HCT116 (cell line): ENCODE results near the gene MRPS18C. TPM values are rescaled to one million over a fixed set of nuclear protein-coding genes. Genes with fewer than 3 reads are reported as not detected.

Experiments
- ATAC-seq: fragments of 200-7000 bp; cut with Tn5 transposase; 2 replicates; pipeline ENCODE4 v1.9.1; 2020; ENCODE audit warnings: mild to moderate bottlenecking, moderate library complexity
- BruUV-seq: library from RNA; stranded (reverse); fragments of 400-500 nt; replicated peaks from 2 replicates; lab custom pipeline; 2021; lab: Mats Ljungman, UMichigan
- CTCF ChIA-PET: fragments of 300-600 bp; sonication (Branson Sonifier 250); formaldehyde crosslinking; loops from one replicate; lab custom pipeline; 2021; ENCODE audit warnings: antibody characterized with exemption; lab: Charles Lee
- POLR2A ChIA-PET: fragments of 300-600, 350-600 bp; sonication (Branson Sonifier 250); formaldehyde crosslinking; loops from one replicate; lab custom pipeline; 2021; ENCODE audit warnings: antibody characterized with exemption; lab: Charles Lee
- RAD21 ChIA-PET, 2 experiments: fragments of 300-600 bp; sonication (Branson Sonifier 250); formaldehyde crosslinking; loops; one replicate each; lab custom pipeline; 2023; ENCODE audit warnings: low total read pairs in 2 of 2; ENCODE audit not compliant: uncharacterized antibody in 2 of 2, unreplicated experiment in 2 of 2, low non-redundant PET in 1 of 2; lab: Charles Lee
- DNase-seq: peaks from one replicate; pipeline ENCODE4 v3.0.0-alpha.2; 2010; ENCODE audit warnings: low read depth, low spot score
- H2AFZ ChIP-seq: fragments of 200-600 bp; shearing (Covaris generic), sonication (generic); 2 replicates; pipeline ENCODE4 v1.6.1; 2017; ENCODE audit warnings: low read depth, mixed run types, mixed read lengths, antibody characterized with exemption, low read length; ENCODE audit not compliant: poor library complexity, severe bottlenecking
- H3K27ac ChIP-seq: 2 replicates; pipeline ENCODE4 v1.5.1; 2012; ENCODE audit warnings: low read depth, low read length
- H3K27me3 ChIP-seq: fragments of 200-600 bp; sonication (generic); 2 replicates; pipeline ENCODE4 v1.6.1; 2016; ENCODE audit warnings: mixed run types, low read length, mixed read lengths; ENCODE audit not compliant: insufficient read depth
- H3K36me3 ChIP-seq, 2 experiments: fragments of 200-500 bp in 1 of 2; fragments of 200-600 bp in 1 of 2; sonication (Bioruptor generic) in 1 of 2; sonication (generic) in 1 of 2; 2 replicates each; pipeline versions ENCODE4 v1.5.1 to v1.6.1; 2014 to 2016; ENCODE audit warnings: low read length in 2 of 2, inconsistent platforms in 1 of 2, mixed read lengths in 1 of 2, mixed run types in 1 of 2; ENCODE audit not compliant: insufficient read depth in 2 of 2, control insufficient read depth in 1 of 2
- H3K4me1 ChIP-seq, 2 experiments: fragments of 200-600 bp in 1 of 2; sonication (generic) in 1 of 2; 2 replicates each; pipeline versions ENCODE4 v1.5.1 to v1.6.1; 2012 to 2017; ENCODE audit warnings: low read length in 2 of 2, inconsistent platforms in 1 of 2, mild to moderate bottlenecking in 1 of 2, mixed read lengths in 1 of 2, mixed run types in 1 of 2, moderate library complexity in 1 of 2; ENCODE audit not compliant: insufficient read depth in 2 of 2, control insufficient read depth in 1 of 2
- H3K4me2 ChIP-seq: fragments of 200-600 bp; sonication (generic); 2 replicates; pipeline ENCODE4 v1.6.1; 2017; ENCODE audit warnings: mixed run types, low read length, mixed read lengths
- H3K4me3 ChIP-seq, 2 experiments: fragments of 200-600 bp in 1 of 2; sonication (generic) in 1 of 2; replicated peaks in 1 of 2; 2 replicates each; pipeline ENCODE4 v1.5.1; 2011 to 2016; ENCODE audit warnings: low read length in 2 of 2, control low read depth in 1 of 2, low read depth in 1 of 2, mild to moderate bottlenecking in 1 of 2, mixed read lengths in 1 of 2, mixed run types in 1 of 2
- H3K79me2 ChIP-seq: fragments of 200-600 bp; sonication (generic); 2 replicates; pipeline ENCODE4 v1.6.1; 2017; ENCODE audit warnings: mild to moderate bottlenecking, mixed run types, low read length, moderate library complexity, mixed read lengths; ENCODE audit not compliant: insufficient read depth
- H3K9ac ChIP-seq: fragments of 200-600 bp; sonication (generic); 2 replicates; pipeline ENCODE4 v1.6.1; 2016; ENCODE audit warnings: low read length, mixed read lengths
- H3K9me2 ChIP-seq: fragments of 200-600 bp; sonication (generic), shearing (Covaris generic); 2 replicates; pipeline ENCODE4 v1.6.1; 2017; ENCODE audit warnings: mixed run types, mild to moderate bottlenecking, moderate library complexity; ENCODE audit not compliant: insufficient read depth
- H3K9me3 ChIP-seq, 2 experiments: fragments of 200-500 bp in 1 of 2; fragments of 200-600 bp in 1 of 2; sonication (Bioruptor generic) in 1 of 2; sonication (generic) in 1 of 2; 2 replicates each; pipeline ENCODE4 v1.6.1; 2014 to 2017; ENCODE audit warnings: low read length in 2 of 2, mixed read lengths in 2 of 2, inconsistent platforms in 1 of 2, low read depth in 1 of 2, mild to moderate bottlenecking in 1 of 2, mixed run types in 1 of 2, moderate library complexity in 1 of 2; ENCODE audit not compliant: control insufficient read depth in 1 of 2, insufficient read depth in 1 of 2
- H4K20me1 ChIP-seq: fragments of 200-600 bp; sonication (generic), shearing (Covaris generic); 2 replicates; pipeline ENCODE4 v1.6.1; 2017; ENCODE audit warnings: mixed run types, mild to moderate bottlenecking, moderate library complexity; ENCODE audit not compliant: insufficient read depth
- EZH2phosphoT487 ChIP-seq: fragments of 200-600 bp; IDR thresholded peaks from 2 replicates; pipeline ENCODE4 v1.6.1; 2018; ENCODE audit warnings: antibody characterized with exemption, borderline replicate concordance
- POLR2A ChIP-seq: IDR thresholded peaks from 2 replicates; pipeline ENCODE4 v1.7.0; 2011; ENCODE audit warnings: borderline replicate concordance; ENCODE audit not compliant: insufficient read depth, insufficient read length; ENCODE audit errors: extremely low read depth
- SIN3A ChIP-seq: IDR thresholded peaks from 2 replicates; pipeline ENCODE4 v1.6.1; 2012; ENCODE audit warnings: low read depth
- SRF ChIP-seq: IDR thresholded peaks from 2 replicates; pipeline ENCODE4 v1.6.1; 2012; ENCODE audit warnings: low read depth
- ZNF274 ChIP-seq: fragments of 200-500 bp; sonication (Bioruptor generic); IDR thresholded peaks from 2 replicates; pipeline ENCODE4 v1.6.1; 2014; ENCODE audit warnings: mild to moderate bottlenecking, low read depth, low read length, inconsistent platforms
- intact Hi-C: fragments of 100-400 bp; cut with micrococcal nuclease; formaldehyde crosslinking; loops from 2 replicates; pipeline ENCODE4 v1.10.0; 2022
- total RNA-seq: library from RNA; stranded (reverse); gene quantifications from one replicate; pipeline ENCODE4 v1.2.1, GENCODE V29; 2021; ENCODE audit not compliant: unreplicated experiment
- TF ChIP-seq, protein P1 (sequence below): IDR thresholded peaks from 2 replicates; pipeline ENCODE4 v1.6.1; 2011; ENCODE audit warnings: mild to moderate bottlenecking, low read length, moderate library complexity; ENCODE audit not compliant: insufficient replicate concordance; ENCODE audit errors: extremely low read depth
- TF ChIP-seq, protein P2 (sequence below): IDR thresholded peaks from 2 replicates; pipeline ENCODE4 v1.6.1; 2012

MRPS18C gene
- total RNA-seq, 1 experiment from 2014 or later, result 59.1 TPM

DNA sequence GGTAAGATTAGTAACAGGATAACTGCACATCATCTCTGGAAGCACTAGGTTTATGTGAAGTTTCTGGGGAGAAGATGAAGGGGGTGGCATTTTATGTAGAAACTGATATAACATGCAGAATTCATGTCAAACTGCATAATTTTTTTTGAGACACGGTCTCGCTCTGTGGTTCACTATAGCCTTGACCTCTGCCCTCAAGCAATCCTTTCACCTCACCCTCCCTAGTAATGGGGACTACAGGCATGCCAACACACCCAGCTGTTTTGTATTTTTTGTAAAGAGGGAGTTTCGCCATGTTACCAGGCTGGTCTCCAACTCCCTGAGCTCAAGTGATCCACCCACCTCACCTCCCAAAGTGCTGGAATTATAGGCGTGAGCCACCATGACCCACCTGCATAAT, 17.6 kb downstream of the MRPS18C start (continued):
- TF ChIP-seq, protein P1, sequence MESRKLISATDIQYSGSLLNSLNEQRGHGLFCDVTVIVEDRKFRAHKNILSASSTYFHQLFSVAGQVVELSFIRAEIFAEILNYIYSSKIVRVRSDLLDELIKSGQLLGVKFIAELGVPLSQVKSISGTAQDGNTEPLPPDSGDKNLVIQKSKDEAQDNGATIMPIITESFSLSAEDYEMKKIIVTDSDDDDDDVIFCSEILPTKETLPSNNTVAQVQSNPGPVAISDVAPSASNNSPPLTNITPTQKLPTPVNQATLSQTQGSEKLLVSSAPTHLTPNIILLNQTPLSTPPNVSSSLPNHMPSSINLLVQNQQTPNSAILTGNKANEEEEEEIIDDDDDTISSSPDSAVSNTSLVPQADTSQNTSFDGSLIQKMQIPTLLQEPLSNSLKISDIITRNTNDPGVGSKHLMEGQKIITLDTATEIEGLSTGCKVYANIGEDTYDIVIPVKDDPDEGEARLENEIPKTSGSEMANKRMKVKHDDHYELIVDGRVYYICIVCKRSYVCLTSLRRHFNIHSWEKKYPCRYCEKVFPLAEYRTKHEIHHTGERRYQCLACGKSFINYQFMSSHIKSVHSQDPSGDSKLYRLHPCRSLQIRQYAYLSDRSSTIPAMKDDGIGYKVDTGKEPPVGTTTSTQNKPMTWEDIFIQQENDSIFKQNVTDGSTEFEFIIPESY, result no peak
- TF ChIP-seq, all 23 proteins: peak for 0

DNA sequence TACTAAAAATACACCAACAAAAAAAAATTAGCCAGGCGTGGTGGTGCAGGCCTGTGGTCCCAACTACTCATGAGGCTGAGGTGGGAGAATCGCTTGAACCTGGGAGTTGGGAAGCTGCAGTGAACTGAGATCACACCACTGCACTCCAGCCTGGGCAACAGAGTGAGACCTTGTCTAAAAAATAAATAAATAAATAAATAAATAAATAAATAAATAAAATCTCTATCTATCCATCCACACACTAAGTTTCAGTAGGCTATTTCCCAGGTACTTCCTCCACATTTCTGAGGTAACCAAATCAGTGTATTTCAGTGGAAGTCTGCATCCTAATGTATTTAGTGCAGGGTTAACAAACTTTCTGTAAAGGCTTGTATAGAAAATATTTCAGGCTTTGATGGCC, 18.1 kb downstream of the MRPS18C start:
- H3K4me1 ChIP-seq, result no peaks in the 10 kb centered on the region
- H3K36me3 ChIP-seq, result no peaks in the 10 kb centered on the region
- H3K9ac ChIP-seq, result no peak overlapping the region
- no peaks in the 10 kb centered on the region for H4K20me1 ChIP-seq
- H3K4me2 ChIP-seq, result no peak overlapping the region
- ChIA-PET RAD21 (no interaction called here), CTCF (no interaction called here), POLR2A (no interaction called here)
- no peak for ATAC-seq
- no peaks in the 10 kb centered on the region for H3K9me2 ChIP-seq
- H3K27ac ChIP-seq, result no peak overlapping the region
- BruUV-seq, result no TSS peak
- no peak overlapping the region for H2AFZ ChIP-seq
- H3K27me3 ChIP-seq, result no peaks in the 10 kb centered on the region
- H3K4me3 ChIP-seq, result no peak overlapping the region
- TF ChIP-seq ZNF274 (no peak), POLR2A (no peak), EZH2phosphoT487 (no peak), SIN3A (no peak), SRF (no peak)
- TF ChIP-seq, protein P2, sequence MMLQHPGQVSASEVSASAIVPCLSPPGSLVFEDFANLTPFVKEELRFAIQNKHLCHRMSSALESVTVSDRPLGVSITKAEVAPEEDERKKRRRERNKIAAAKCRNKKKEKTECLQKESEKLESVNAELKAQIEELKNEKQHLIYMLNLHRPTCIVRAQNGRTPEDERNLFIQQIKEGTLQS, result no peak
- TF ChIP-seq, all 23 proteins: peak for 0
- no peaks in the 10 kb centered on the region for H3K9me3 ChIP-seq
- intact Hi-C loops, result no loop called here
- no peak for DNase-seq
- H3K79me2 ChIP-seq, result no peaks in the 10 kb centered on the region
